SK-N-MC (cell line): ENCODE data around the gene HDAC1.

Experiments used
- EZH2 ChIP-seq: fragments of 200-600 bp; sonication (generic); IDR thresholded peaks from one replicate; pipeline ENCODE4 v1.6.1; 2017; ENCODE audit warnings: antibody characterized with exemption
- FOXP2 ChIP-seq: optimal IDR thresholded peaks from 2 replicates; pipeline ENCODE3; 2011; ENCODE audit warnings: mild to moderate bottlenecking, moderate library complexity; ENCODE audit not compliant: insufficient read depth; ENCODE audit errors: extremely low read length, control extremely low read depth
- POLR2AphosphoS5 ChIP-seq: IDR thresholded peaks from 2 replicates; pipeline ENCODE4 v1.6.1; 2012; ENCODE audit warnings: mild to moderate bottlenecking, low read depth, low read length, borderline replicate concordance

GRCh38 chr1:32291145-32291707, 657 bp upstream of the HDAC1 start:
- TF ChIP-seq EZH2 (no peak), POLR2AphosphoS5 (no peak), FOXP2 (no peak)
